Body of pancreas (tissue), 4 donors: ENCODE data around the gene GRP. TPM values are rescaled to one million over a fixed set of nuclear protein-coding genes. Genes with fewer than 3 reads are reported as not detected.

Source experiments
- ATAC-seq: fragments of 150-250 bp; one replicate; pipeline ENCODE4 v1.9.1; 2016
- DNase-seq, 4 donors: peaks; one replicate each; pipeline ENCODE4 v3.0.0-alpha.2; 2019
- H3K27ac ChIP-seq, 4 donors: fragments of 200-600 bp; sonication (generic); 1 replicate in 3 of 4; 2 replicates in 1 of 4; pipeline versions ENCODE4 v1.5.1 to v1.6.1; 2016 to 2019; ENCODE audit warnings: mild to moderate bottlenecking in 1 of 4, mixed read lengths in 1 of 4, moderate library complexity in 1 of 4
- H3K27me3 ChIP-seq, 2 donors: fragments of 200-600 bp; sonication (generic); one replicate each; pipeline ENCODE4 v1.6.0; 2016; ENCODE audit warnings: mild to moderate bottlenecking in 1 of 2
- H3K36me3 ChIP-seq, 2 donors: fragments of 200-600 bp; sonication (generic); replicated peaks in 1 of 2; 2 replicates each; pipeline ENCODE4 v1.5.1; 2016; ENCODE audit warnings: low read depth in 2 of 2; ENCODE audit not compliant: insufficient read depth in 1 of 2
- H3K4me1 ChIP-seq: fragments of 200-600 bp; sonication (generic); one replicate; pipeline ENCODE4 v1.6.0; 2016
- H3K4me3 ChIP-seq, 2 donors: fragments of 200-600 bp; sonication (generic); 1 replicate in 1 of 2; 2 replicates in 1 of 2; pipeline ENCODE4 v1.5.1; 2016 to 2019
- H3K9me3 ChIP-seq, 3 donors: fragments of 200-600 bp; sonication (generic); 1 replicate in 2 of 3; 2 replicates in 1 of 3; pipeline ENCODE4 v1.5.1; 2016
- CTCF ChIP-seq, 7 experiments: fragments of 450-650 bp in 4 of 7; fragments of 200-600 bp in 3 of 7; sonication (generic) in 3 of 7; IDR thresholded peaks; one replicate each; pipeline ENCODE4 v1.5.1; 2016 to 2019; ENCODE audit warnings: antibody characterized with exemption in 7 of 7
- POLR2A ChIP-seq, 3 donors: fragments of 450-650 bp; IDR thresholded peaks; one replicate each; pipeline ENCODE4 v1.6.1; 2016; ENCODE audit warnings: antibody characterized with exemption in 3 of 3, mild to moderate bottlenecking in 2 of 3
- WGBS, 2 donors: methylation state at CpG; one replicate each; pipeline ENCODE4 v1.1.5; 2017; 5-methylcytosine and 5-hydroxymethylcytosine counted together
- intact Hi-C: fragments of 100-400 bp; cut with DNase I; formaldehyde crosslinking; loops from one replicate; pipeline ENCODE4 v1.15.1; 2023
- total RNA-seq, 2 donors: library from RNA; depleted of rRNA; stranded (reverse); fragments of >200 nt; gene quantifications; one replicate each; pipeline ENCODE4 v1.1.0, GENCODE V29; 2016

The GRP gene
- total RNA-seq, 2 donors from 2014 or later = 5.2 TPM; not detected in 1

- no peak overlapping the region for H3K27ac ChIP-seq
- intact Hi-C loops = no loop called here
- H3K9me3 ChIP-seq = no peaks in the 10 kb centered on the region
- peaks cover 4% of the 10 kb centered on the region for H3K4me1 ChIP-seq
- WGBS, 2 donors = 55 to 61% methylated on average over 5 of the region's 5 CpGs
- H3K27me3 ChIP-seq = peaks cover 0 to 9% of the 10 kb centered on the region in 2 donors
- no peak overlapping the region for H3K4me3 ChIP-seq
- no peaks in the 10 kb centered on the region for H3K36me3 ChIP-seq
- DNase-seq (no peak), ATAC-seq (no peak)
- TF ChIP-seq POLR2A (IDR thresholded peaks at IDR 0.05) = no peak
- TF ChIP-seq CTCF (IDR thresholded peaks at IDR 0.05) = no peak
These were observed 58.8 kb downstream of the GRP start for GRCh38 chr18:59278793-59279192.

GRCh38 chr18:59279193-59279592 lies 59.2 kb downstream of the GRP start:
- Histone ChIP-seq H3K4me3 (no peak overlapping the region), H3K36me3 (no peaks in the 10 kb centered on the region), H3K27me3 (peaks cover 0 to 5% of the 10 kb centered on the region in 2 donors), H3K27ac (no peak overlapping the region), H3K9me3 (no peaks in the 10 kb centered on the region), H3K4me1 (peaks cover under 1% of the 10 kb centered on the region)
- ATAC-seq = no peak
- WGBS, 2 donors = 58 to 75% methylated on average over 2 to 3 of the region's 3 CpGs
- intact Hi-C loops = no loop called here
- TF ChIP-seq CTCF (IDR thresholded peaks at IDR 0.05) = no peak
- TF ChIP-seq POLR2A (IDR thresholded peaks at IDR 0.05) = no peak
- no peak for DNase-seq

- no peak overlapping the region for H3K4me3 ChIP-seq
- 0 to 28% methylated on average over 1 of the region's 1 CpG for WGBS, 2 donors
- H3K27ac ChIP-seq = no peak overlapping the region
- H3K9me3 ChIP-seq = no peaks in the 10 kb centered on the region
- TF ChIP-seq POLR2A (IDR thresholded peaks at IDR 0.05) (no peak), CTCF (IDR thresholded peaks at IDR 0.05) (no peak)
- H3K27me3 ChIP-seq = peaks cover 0 to 5% of the 10 kb centered on the region in 2 donors
- intact Hi-C loops = no loop called here
- ATAC-seq = no peak
- H3K36me3 ChIP-seq = no peaks in the 10 kb centered on the region
- no peaks in the 10 kb centered on the region for H3K4me1 ChIP-seq
- no peak for DNase-seq
These were observed 59.8 kb downstream of the GRP start for GRCh38 chr18:59279722-59280121.

Other genes with a start within 250 kb of the GRP start
- 10 to 100 TPM; 41.8 to 77.1 TPM for gene SEC11C, start 80.3 kb upstream of the GRP start, total RNA-seq
- gene RAX, start 53.3 kb downstream of the GRP start, total RNA-seq = not detected
- not detected for gene CPLX4, start 98.5 kb downstream of the GRP start, total RNA-seq
- gene LMAN1, start 139.1 kb downstream of the GRP start, total RNA-seq = 10 to 100 TPM; 86.6 to 86.7 TPM